Measurements from ENCODE around the gene TESMIN.

TESMIN gene

DNA sequence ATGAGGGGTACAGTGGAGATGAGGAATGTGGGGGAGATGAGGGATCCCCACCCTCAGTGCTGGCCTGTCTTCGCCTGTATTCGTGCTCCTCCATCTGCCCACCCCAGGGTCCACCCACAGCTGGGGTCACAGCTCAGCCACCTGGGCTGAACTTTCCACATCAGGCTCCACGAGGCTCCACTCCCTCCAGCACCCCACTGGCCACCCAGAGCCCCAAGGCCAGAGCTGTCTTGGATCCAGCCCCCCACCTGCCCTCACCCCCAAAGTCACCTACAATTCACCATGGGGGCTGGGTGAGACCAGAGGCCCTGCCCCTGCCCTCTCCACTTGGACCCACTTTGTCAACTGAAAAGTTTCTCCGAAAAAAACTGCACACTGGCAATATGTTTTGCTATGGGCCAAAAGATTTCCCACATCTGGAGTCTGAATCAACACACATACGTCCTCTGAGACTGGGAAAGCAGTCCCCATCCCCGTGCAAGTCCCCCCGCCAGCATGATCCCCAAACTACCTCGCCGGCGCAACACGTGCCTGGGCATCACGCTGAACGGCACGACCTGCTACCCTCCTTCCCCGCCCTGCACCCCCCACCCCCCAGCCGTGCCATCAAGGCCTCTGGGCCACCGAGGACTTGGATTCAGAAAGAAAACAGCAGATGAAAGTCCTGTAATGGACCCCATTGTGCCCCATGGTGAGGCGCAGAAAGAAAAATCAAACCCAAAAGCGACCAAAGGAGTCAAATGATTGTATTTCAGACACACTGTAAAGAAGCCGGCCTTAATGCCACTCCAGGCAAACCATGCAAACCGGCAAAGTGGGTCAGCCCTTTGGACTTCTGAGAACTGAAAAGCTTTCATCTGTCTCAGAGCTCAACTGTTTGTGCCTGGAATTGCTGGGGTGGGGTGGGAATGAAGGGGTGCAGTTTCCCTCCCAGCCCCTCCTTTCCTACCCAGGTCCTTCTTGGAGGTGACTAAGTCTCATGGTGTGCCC lies 83.5 kb downstream of the TESMIN start:
- DNase-seq (ENCODE audit: low spot score): no peak
- in situ Hi-C loops (cut with MboI; ENCODE audit: low pct_unique_long_range_greater_than_20kb, low sequenced_read_pairs, unreplicated experiment): no loop called here
- TF ChIP-seq, protein P1, sequence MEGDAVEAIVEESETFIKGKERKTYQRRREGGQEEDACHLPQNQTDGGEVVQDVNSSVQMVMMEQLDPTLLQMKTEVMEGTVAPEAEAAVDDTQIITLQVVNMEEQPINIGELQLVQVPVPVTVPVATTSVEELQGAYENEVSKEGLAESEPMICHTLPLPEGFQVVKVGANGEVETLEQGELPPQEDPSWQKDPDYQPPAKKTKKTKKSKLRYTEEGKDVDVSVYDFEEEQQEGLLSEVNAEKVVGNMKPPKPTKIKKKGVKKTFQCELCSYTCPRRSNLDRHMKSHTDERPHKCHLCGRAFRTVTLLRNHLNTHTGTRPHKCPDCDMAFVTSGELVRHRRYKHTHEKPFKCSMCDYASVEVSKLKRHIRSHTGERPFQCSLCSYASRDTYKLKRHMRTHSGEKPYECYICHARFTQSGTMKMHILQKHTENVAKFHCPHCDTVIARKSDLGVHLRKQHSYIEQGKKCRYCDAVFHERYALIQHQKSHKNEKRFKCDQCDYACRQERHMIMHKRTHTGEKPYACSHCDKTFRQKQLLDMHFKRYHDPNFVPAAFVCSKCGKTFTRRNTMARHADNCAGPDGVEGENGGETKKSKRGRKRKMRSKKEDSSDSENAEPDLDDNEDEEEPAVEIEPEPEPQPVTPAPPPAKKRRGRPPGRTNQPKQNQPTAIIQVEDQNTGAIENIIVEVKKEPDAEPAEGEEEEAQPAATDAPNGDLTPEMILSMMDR (IDR thresholded peaks at IDR 0.05; ENCODE audit: extremely low read depth, insufficient read depth, missing control alignments): no peak

DNA sequence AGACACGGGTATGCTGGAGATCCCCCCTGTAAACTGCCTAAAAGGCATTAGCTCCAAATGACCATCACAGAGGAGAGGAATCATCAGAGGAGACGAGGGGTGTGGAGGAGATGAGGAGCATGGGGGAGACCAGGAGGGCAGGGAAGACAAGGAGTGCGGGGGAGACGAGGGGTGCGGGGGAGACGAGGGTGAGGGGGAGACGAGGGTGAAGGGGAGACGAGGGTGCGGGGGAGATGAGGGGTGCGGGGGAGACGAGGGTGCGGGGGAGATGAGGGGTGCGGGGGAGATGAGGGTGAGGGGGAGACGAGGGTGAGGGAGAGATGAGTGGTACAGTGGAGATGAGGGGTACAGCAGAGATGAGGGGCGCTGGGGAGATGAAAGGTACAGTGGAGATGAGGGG lies 84.5 kb downstream of the TESMIN start:
- DNase-seq (ENCODE audit: low spot score): no peak
- in situ Hi-C loops (cut with MboI; ENCODE audit: low pct_unique_long_range_greater_than_20kb, low sequenced_read_pairs, unreplicated experiment): no loop called here
- TF ChIP-seq, protein P1 (IDR thresholded peaks at IDR 0.05; ENCODE audit: extremely low read depth, insufficient read depth, missing control alignments): no peak

DNA sequence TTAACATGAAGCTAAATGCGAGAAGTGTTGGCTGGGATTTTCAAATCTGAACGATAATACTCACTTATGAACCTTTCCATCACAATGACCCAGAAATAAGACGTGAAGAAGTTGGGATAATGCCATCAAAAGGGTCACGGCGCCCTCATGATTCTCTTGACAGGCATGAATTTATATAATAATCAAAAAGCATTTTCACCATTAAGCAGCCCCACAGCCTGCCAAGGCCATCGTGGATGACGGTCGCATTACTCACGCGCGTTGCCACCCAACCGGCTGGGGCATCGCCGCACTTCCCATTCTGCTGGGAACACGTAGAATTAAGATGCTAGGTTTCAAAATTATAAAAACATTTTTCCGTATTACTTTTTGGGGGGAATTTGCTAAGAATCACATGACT lies 85.9 kb downstream of the TESMIN start:
- no peak for DNase-seq (ENCODE audit: low spot score)
- TF ChIP-seq, protein P1 (IDR thresholded peaks at IDR 0.05; ENCODE audit: extremely low read depth, insufficient read depth, missing control alignments): no peak
- in situ Hi-C loops (cut with MboI; ENCODE audit: low pct_unique_long_range_greater_than_20kb, low sequenced_read_pairs, unreplicated experiment): no loop called here

DNA sequence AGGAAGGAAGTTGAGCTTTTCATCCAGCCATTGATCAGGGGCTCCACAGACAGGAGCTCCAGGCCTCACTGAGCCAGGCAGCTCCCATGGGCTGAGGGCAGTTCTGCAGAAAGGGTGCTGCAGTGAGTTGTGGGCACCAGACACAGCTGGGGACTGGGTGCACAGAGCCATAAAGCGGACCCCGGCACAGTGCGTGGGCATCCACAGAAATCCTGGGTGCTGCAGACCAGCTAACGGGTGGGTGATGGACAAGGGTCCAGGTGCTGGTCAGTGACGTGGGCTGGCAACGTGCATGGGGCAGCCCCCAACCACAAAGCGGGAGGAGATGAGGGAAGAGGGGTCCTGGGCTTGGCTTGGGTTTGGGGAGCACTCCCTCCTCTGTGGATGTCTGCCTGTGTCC lies 86.4 kb downstream of the TESMIN start:
- no peak for DNase-seq (ENCODE audit: low spot score)
- TF ChIP-seq, protein P1 (IDR thresholded peaks at IDR 0.05; ENCODE audit: extremely low read depth, insufficient read depth, missing control alignments): no peak
- in situ Hi-C loops (cut with MboI; ENCODE audit: low pct_unique_long_range_greater_than_20kb, low sequenced_read_pairs, unreplicated experiment): no loop called here

DNA sequence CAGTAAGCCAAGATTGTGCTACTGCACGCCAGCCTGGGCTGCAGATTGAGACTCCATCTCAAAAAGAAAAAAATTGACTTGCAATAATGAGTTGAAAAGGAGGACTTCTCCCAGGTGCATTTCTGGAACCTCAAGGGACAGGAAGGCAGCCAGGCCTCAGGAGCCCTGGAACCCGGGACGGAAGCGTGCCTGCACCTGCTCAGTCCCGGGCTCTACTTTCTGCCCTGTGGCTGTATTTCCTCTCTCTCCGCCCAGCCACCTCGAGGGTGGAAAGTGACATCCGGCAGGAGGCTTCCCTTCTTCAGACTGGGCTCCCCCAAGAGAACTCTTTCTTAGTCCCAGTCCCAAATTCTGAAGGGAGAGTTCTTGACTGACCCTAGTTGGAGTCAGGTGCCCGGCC lies 87.2 kb downstream of the TESMIN start:
- in situ Hi-C loops (cut with MboI; ENCODE audit: low pct_unique_long_range_greater_than_20kb, low sequenced_read_pairs, unreplicated experiment): no loop called here
- TF ChIP-seq, protein P1 (IDR thresholded peaks at IDR 0.05; ENCODE audit: extremely low read depth, insufficient read depth, missing control alignments): no peak
- DNase-seq (ENCODE audit: low spot score): no peak

DNA sequence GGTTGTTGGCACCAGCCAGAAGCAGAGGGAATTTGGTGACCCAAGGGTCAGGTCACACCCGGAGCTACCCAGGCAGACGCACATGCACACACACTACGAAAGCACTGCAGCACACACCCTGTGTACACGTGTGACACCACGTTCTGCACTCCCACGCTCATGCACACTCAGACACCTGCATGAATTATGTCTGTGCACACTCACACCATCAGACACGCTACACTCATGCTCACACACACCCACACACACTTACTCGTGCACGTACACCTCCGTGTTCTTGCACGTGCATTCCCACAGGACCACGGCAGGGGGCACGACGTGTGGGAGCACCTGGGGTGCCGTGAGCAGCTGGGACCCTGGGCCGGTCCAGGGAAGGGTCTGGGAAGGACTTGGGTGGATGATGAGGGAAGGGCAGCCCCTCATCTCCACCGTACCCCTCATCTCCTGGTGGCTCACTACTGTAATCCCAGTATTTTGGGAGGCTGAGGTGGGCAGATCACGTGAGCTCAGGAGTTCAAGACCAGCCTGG lies 87.8 kb downstream of the TESMIN start:
- in situ Hi-C loops (cut with MboI; ENCODE audit: low pct_unique_long_range_greater_than_20kb, low sequenced_read_pairs, unreplicated experiment): no loop called here
- DNase-seq (ENCODE audit: low spot score): no peak
- TF ChIP-seq, protein P1 (IDR thresholded peaks at IDR 0.05; ENCODE audit: extremely low read depth, insufficient read depth, missing control alignments): no peak

All from GM13977 (cell line).